ENCODE measurements around the gene PIKFYVE. TPM values are rescaled to one million over a fixed set of nuclear protein-coding genes. Genes with fewer than 3 reads are reported as not detected.

The PIKFYVE gene
- total RNA-seq, 1 experiment from 2014 or later = 34.8 TPM

DNA sequence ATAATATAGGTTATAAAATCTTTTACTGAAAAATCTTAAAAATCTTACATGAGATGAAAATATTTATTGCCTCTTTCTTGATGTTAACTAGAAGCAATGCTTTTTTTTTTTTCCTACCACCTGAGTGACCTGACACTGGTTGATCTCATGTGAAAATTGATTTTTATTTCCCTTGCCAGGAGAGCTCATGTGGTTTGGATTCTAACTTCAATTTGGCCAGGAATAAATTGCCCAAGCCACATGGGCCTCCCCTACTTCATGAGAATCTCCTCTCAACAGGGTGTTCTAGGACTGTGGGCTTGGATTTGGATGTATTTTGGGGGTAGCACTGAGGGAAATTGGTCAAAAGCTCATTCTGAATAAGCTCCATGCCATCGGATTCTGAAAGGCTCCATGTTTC lies 31.3 kb upstream of the PIKFYVE start:
- Histone ChIP-seq H3K36me3 (ENCODE audit: control insufficient read depth, insufficient read depth, low read length) (0 out of 2 replicates have a peak, but pooled peaks cover 7% of the 10 kb centered on the region), H3K27me3 (ENCODE audit: control insufficient read depth, insufficient read depth, low read length) (no peaks in the 10 kb centered on the region), H3K4me1 (ENCODE audit: control insufficient read depth, insufficient read depth, low read length) (no peaks in the 10 kb centered on the region), H3K9me3 (ENCODE audit: control insufficient read depth, insufficient read depth, low read depth, low read length) (peaks cover 4% of the 10 kb centered on the region; the same call in 1 of the 2 replicates), H3K4me3 (ENCODE audit: low read depth in 2 of 2, low read length in 2 of 2) (no peak overlapping the region), H3K27ac (ENCODE audit: low read length) (no peak overlapping the region)
- intact Hi-C loops (cut with micrococcal nuclease; ENCODE audit: unreplicated experiment) (no loop called here), in situ Hi-C loops (cut with HindIII; ENCODE audit: low pct_unique_long_range_greater_than_20kb, low sequenced_read_pairs) (no loop called here)
- BruUV-seq (replicated peaks) = no TSS peak
- CTCF ChIA-PET = interaction anchor here (0.5 kb wide), 1 partner anchor 196 kb away, joined by 3 read pairs; no protein-coding TSS in a partner anchor
- POLR2A ChIA-PET = no interaction called here
- ATAC-seq = no peak
- TF ChIP-seq POLR2AphosphoS5 (IDR thresholded peaks at IDR 0.05; ENCODE audit: low read depth, low read length) (no peak), CTCF (IDR thresholded peaks at IDR 0.05) (no peak), SIN3A (IDR thresholded peaks at IDR 0.05; ENCODE audit: borderline replicate concordance, insufficient read depth, low read depth, low read length) (no peak), TCF7L2 (IDR thresholded peaks at IDR 0.05; ENCODE audit: low read depth, low read length) (no peak)
- TF ChIP-seq, protein P1, sequence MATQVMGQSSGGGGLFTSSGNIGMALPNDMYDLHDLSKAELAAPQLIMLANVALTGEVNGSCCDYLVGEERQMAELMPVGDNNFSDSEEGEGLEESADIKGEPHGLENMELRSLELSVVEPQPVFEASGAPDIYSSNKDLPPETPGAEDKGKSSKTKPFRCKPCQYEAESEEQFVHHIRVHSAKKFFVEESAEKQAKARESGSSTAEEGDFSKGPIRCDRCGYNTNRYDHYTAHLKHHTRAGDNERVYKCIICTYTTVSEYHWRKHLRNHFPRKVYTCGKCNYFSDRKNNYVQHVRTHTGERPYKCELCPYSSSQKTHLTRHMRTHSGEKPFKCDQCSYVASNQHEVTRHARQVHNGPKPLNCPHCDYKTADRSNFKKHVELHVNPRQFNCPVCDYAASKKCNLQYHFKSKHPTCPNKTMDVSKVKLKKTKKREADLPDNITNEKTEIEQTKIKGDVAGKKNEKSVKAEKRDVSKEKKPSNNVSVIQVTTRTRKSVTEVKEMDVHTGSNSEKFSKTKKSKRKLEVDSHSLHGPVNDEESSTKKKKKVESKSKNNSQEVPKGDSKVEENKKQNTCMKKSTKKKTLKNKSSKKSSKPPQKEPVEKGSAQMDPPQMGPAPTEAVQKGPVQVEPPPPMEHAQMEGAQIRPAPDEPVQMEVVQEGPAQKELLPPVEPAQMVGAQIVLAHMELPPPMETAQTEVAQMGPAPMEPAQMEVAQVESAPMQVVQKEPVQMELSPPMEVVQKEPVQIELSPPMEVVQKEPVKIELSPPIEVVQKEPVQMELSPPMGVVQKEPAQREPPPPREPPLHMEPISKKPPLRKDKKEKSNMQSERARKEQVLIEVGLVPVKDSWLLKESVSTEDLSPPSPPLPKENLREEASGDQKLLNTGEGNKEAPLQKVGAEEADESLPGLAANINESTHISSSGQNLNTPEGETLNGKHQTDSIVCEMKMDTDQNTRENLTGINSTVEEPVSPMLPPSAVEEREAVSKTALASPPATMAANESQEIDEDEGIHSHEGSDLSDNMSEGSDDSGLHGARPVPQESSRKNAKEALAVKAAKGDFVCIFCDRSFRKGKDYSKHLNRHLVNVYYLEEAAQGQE (IDR thresholded peaks at IDR 0.05; ENCODE audit: insufficient read depth in 1 of 2, low read depth in 2 of 2, low read length in 1 of 2) = no peak
- no peak for DNase-seq (ENCODE audit: low read depth, low spot score)

- no peaks in the 10 kb centered on the region for H3K27me3 ChIP-seq (ENCODE audit: control insufficient read depth, insufficient read depth, low read length)
- no peaks in the 10 kb centered on the region for H3K4me1 ChIP-seq (ENCODE audit: control insufficient read depth, insufficient read depth, low read length)
- no peak overlapping the region for H3K27ac ChIP-seq (ENCODE audit: low read length)
- POLR2A ChIA-PET = no interaction called here
- 0 out of 2 replicates have a peak, but pooled peaks cover 7% of the 10 kb centered on the region for H3K36me3 ChIP-seq (ENCODE audit: control insufficient read depth, insufficient read depth, low read length)
- in situ Hi-C loops (cut with HindIII; ENCODE audit: low pct_unique_long_range_greater_than_20kb, low sequenced_read_pairs) = no loop called here
- TF ChIP-seq TCF7L2 (IDR thresholded peaks at IDR 0.05; ENCODE audit: low read depth, low read length) (no peak), CTCF (IDR thresholded peaks at IDR 0.05) (no peak), POLR2AphosphoS5 (IDR thresholded peaks at IDR 0.05; ENCODE audit: low read depth, low read length) (no peak), SIN3A (IDR thresholded peaks at IDR 0.05; ENCODE audit: borderline replicate concordance, insufficient read depth, low read depth, low read length) (no peak)
- TF ChIP-seq, protein P1 (IDR thresholded peaks at IDR 0.05; ENCODE audit: insufficient read depth in 1 of 2, low read depth in 2 of 2, low read length in 1 of 2) = no peak
- intact Hi-C loops (cut with micrococcal nuclease; ENCODE audit: unreplicated experiment) = no loop called here
- ATAC-seq = no peak
- H3K9me3 ChIP-seq (ENCODE audit: control insufficient read depth, insufficient read depth, low read depth, low read length) = peaks cover 4% of the 10 kb centered on the region; the same call in 1 of the 2 replicates
- H3K4me3 ChIP-seq (ENCODE audit: low read depth in 2 of 2, low read length in 2 of 2) = no peak overlapping the region
- no TSS peak for BruUV-seq (replicated peaks)
- CTCF ChIA-PET = no interaction called here
- DNase-seq (ENCODE audit: low read depth, low spot score) = no peak
These were observed 30.2 kb upstream of the PIKFYVE start for GRCh38 chr2:208235860-208236259.
